HCT116 (cell line): ENCODE data around the gene ABHD17C. TPM values are rescaled to one million over a fixed set of nuclear protein-coding genes. Genes with fewer than 3 reads are reported as not detected.

ENCODE experiments used
- ATAC-seq: fragments of 200-7000 bp; cut with Tn5 transposase; 2 replicates; pipeline ENCODE4 v1.9.1; 2020; ENCODE audit warnings: mild to moderate bottlenecking, moderate library complexity
- BruUV-seq: library from RNA; stranded (reverse); fragments of 400-500 nt; replicated peaks from 2 replicates; lab custom pipeline; 2021; lab: Mats Ljungman, UMichigan
- CTCF ChIA-PET: fragments of 300-600 bp; sonication (Branson Sonifier 250); formaldehyde crosslinking; loops from one replicate; lab custom pipeline; 2021; ENCODE audit warnings: antibody characterized with exemption; lab: Charles Lee
- POLR2A ChIA-PET: fragments of 300-600, 350-600 bp; sonication (Branson Sonifier 250); formaldehyde crosslinking; loops from one replicate; lab custom pipeline; 2021; ENCODE audit warnings: antibody characterized with exemption; lab: Charles Lee
- RAD21 ChIA-PET, 2 experiments: fragments of 300-600 bp; sonication (Branson Sonifier 250); formaldehyde crosslinking; loops; one replicate each; lab custom pipeline; 2023; ENCODE audit warnings: low total read pairs in 2 of 2; ENCODE audit not compliant: uncharacterized antibody in 2 of 2, unreplicated experiment in 2 of 2, low non-redundant PET in 1 of 2; lab: Charles Lee
- DNase-seq: peaks from one replicate; pipeline ENCODE4 v3.0.0-alpha.2; 2010; ENCODE audit warnings: low read depth, low spot score
- H2AFZ ChIP-seq: fragments of 200-600 bp; shearing (Covaris generic), sonication (generic); 2 replicates; pipeline ENCODE4 v1.6.1; 2017; ENCODE audit warnings: low read depth, mixed run types, mixed read lengths, antibody characterized with exemption, low read length; ENCODE audit not compliant: poor library complexity, severe bottlenecking
- H3K27ac ChIP-seq: 2 replicates; pipeline ENCODE4 v1.5.1; 2012; ENCODE audit warnings: low read depth, low read length
- H3K27me3 ChIP-seq: fragments of 200-600 bp; sonication (generic); 2 replicates; pipeline ENCODE4 v1.6.1; 2016; ENCODE audit warnings: mixed run types, low read length, mixed read lengths; ENCODE audit not compliant: insufficient read depth
- H3K36me3 ChIP-seq, 2 experiments: fragments of 200-500 bp in 1 of 2; fragments of 200-600 bp in 1 of 2; sonication (Bioruptor generic) in 1 of 2; sonication (generic) in 1 of 2; 2 replicates each; pipeline versions ENCODE4 v1.5.1 to v1.6.1; 2014 to 2016; ENCODE audit warnings: low read length in 2 of 2, inconsistent platforms in 1 of 2, mixed read lengths in 1 of 2, mixed run types in 1 of 2; ENCODE audit not compliant: insufficient read depth in 2 of 2, control insufficient read depth in 1 of 2
- H3K4me1 ChIP-seq, 2 experiments: fragments of 200-600 bp in 1 of 2; sonication (generic) in 1 of 2; 2 replicates each; pipeline versions ENCODE4 v1.5.1 to v1.6.1; 2012 to 2017; ENCODE audit warnings: low read length in 2 of 2, inconsistent platforms in 1 of 2, mild to moderate bottlenecking in 1 of 2, mixed read lengths in 1 of 2, mixed run types in 1 of 2, moderate library complexity in 1 of 2; ENCODE audit not compliant: insufficient read depth in 2 of 2, control insufficient read depth in 1 of 2
- H3K4me2 ChIP-seq: fragments of 200-600 bp; sonication (generic); 2 replicates; pipeline ENCODE4 v1.6.1; 2017; ENCODE audit warnings: mixed run types, low read length, mixed read lengths
- H3K4me3 ChIP-seq, 2 experiments: fragments of 200-600 bp in 1 of 2; sonication (generic) in 1 of 2; replicated peaks in 1 of 2; 2 replicates each; pipeline ENCODE4 v1.5.1; 2011 to 2016; ENCODE audit warnings: low read length in 2 of 2, control low read depth in 1 of 2, low read depth in 1 of 2, mild to moderate bottlenecking in 1 of 2, mixed read lengths in 1 of 2, mixed run types in 1 of 2
- H3K79me2 ChIP-seq: fragments of 200-600 bp; sonication (generic); 2 replicates; pipeline ENCODE4 v1.6.1; 2017; ENCODE audit warnings: mild to moderate bottlenecking, mixed run types, low read length, moderate library complexity, mixed read lengths; ENCODE audit not compliant: insufficient read depth
- H3K9ac ChIP-seq: fragments of 200-600 bp; sonication (generic); 2 replicates; pipeline ENCODE4 v1.6.1; 2016; ENCODE audit warnings: low read length, mixed read lengths
- H3K9me2 ChIP-seq: fragments of 200-600 bp; sonication (generic), shearing (Covaris generic); 2 replicates; pipeline ENCODE4 v1.6.1; 2017; ENCODE audit warnings: mixed run types, mild to moderate bottlenecking, moderate library complexity; ENCODE audit not compliant: insufficient read depth
- H3K9me3 ChIP-seq, 2 experiments: fragments of 200-500 bp in 1 of 2; fragments of 200-600 bp in 1 of 2; sonication (Bioruptor generic) in 1 of 2; sonication (generic) in 1 of 2; 2 replicates each; pipeline ENCODE4 v1.6.1; 2014 to 2017; ENCODE audit warnings: low read length in 2 of 2, mixed read lengths in 2 of 2, inconsistent platforms in 1 of 2, low read depth in 1 of 2, mild to moderate bottlenecking in 1 of 2, mixed run types in 1 of 2, moderate library complexity in 1 of 2; ENCODE audit not compliant: control insufficient read depth in 1 of 2, insufficient read depth in 1 of 2
- H4K20me1 ChIP-seq: fragments of 200-600 bp; sonication (generic), shearing (Covaris generic); 2 replicates; pipeline ENCODE4 v1.6.1; 2017; ENCODE audit warnings: mixed run types, mild to moderate bottlenecking, moderate library complexity; ENCODE audit not compliant: insufficient read depth
- CEBPB ChIP-seq: IDR thresholded peaks from 2 replicates; pipeline ENCODE4 v1.6.1; 2012; ENCODE audit warnings: low read depth
- EGR1 ChIP-seq: IDR thresholded peaks from 2 replicates; pipeline ENCODE4 v1.6.1; 2012; ENCODE audit warnings: low read depth
- ELF1 ChIP-seq: IDR thresholded peaks from 2 replicates; pipeline ENCODE4 v1.6.1; 2012; ENCODE audit warnings: low read depth, borderline replicate concordance
- EZH2phosphoT487 ChIP-seq: fragments of 200-600 bp; IDR thresholded peaks from 2 replicates; pipeline ENCODE4 v1.6.1; 2018; ENCODE audit warnings: antibody characterized with exemption, borderline replicate concordance
- FOSL1 ChIP-seq: IDR thresholded peaks from 2 replicates; pipeline ENCODE4 v1.6.1; 2012; ENCODE audit warnings: low read depth
- POLR2A ChIP-seq: IDR thresholded peaks from 2 replicates; pipeline ENCODE4 v1.7.0; 2011; ENCODE audit warnings: borderline replicate concordance; ENCODE audit not compliant: insufficient read depth, insufficient read length; ENCODE audit errors: extremely low read depth
- RAD21 ChIP-seq: IDR thresholded peaks from 2 replicates; pipeline ENCODE4 v1.6.1; 2012; ENCODE audit warnings: low read depth, mild to moderate bottlenecking
- SIN3A ChIP-seq: IDR thresholded peaks from 2 replicates; pipeline ENCODE4 v1.6.1; 2012; ENCODE audit warnings: low read depth
- SRF ChIP-seq: IDR thresholded peaks from 2 replicates; pipeline ENCODE4 v1.6.1; 2012; ENCODE audit warnings: low read depth
- YY1 ChIP-seq: IDR thresholded peaks from 2 replicates; pipeline ENCODE4 v1.6.1; 2011; ENCODE audit warnings: low read length, low read depth, moderate library complexity, mild to moderate bottlenecking; ENCODE audit not compliant: insufficient replicate concordance; ENCODE audit errors: extremely low read depth
- ZFX ChIP-seq: fragments of 450-650 bp; IDR thresholded peaks from 2 replicates; pipeline ENCODE4 v1.6.1; 2017
- intact Hi-C: fragments of 100-400 bp; cut with micrococcal nuclease; formaldehyde crosslinking; loops from 2 replicates; pipeline ENCODE4 v1.10.0; 2022
- total RNA-seq: library from RNA; stranded (reverse); gene quantifications from one replicate; pipeline ENCODE4 v1.2.1, GENCODE V29; 2021; ENCODE audit not compliant: unreplicated experiment
- TF ChIP-seq, protein P1 (sequence below): IDR thresholded peaks from 2 replicates; pipeline ENCODE4 v1.6.1; 2012
- TF ChIP-seq, protein P2 (sequence below): IDR thresholded peaks from 2 replicates; pipeline ENCODE4 v1.6.1; 2012
- TF ChIP-seq, protein P3 (sequence below), 3 experiments: fragments of 200-600 bp in 1 of 3; sonication (generic) in 1 of 3; IDR thresholded peaks in 2 of 3; conservative IDR thresholded peaks in 1 of 3; 2 replicates each; pipeline ENCODE4 v1.5.1; 2012 to 2017; ENCODE audit warnings: low read depth in 2 of 3, low read length in 2 of 3, antibody characterized with exemption in 1 of 3, borderline replicate concordance in 1 of 3, control low read depth in 1 of 3, mild to moderate bottlenecking in 1 of 3, mixed read lengths in 1 of 3, mixed run types in 1 of 3, moderate library complexity in 1 of 3; ENCODE audit not compliant: insufficient read depth in 1 of 3
- TF ChIP-seq, protein P4 (sequence below): IDR thresholded peaks from 2 replicates; pipeline ENCODE4 v1.6.1; 2011; ENCODE audit warnings: mild to moderate bottlenecking, low read length, moderate library complexity; ENCODE audit not compliant: insufficient replicate concordance; ENCODE audit errors: extremely low read depth

The ABHD17C gene
- total RNA-seq, 1 experiment from 2014 or later: 27.9 TPM

DNA sequence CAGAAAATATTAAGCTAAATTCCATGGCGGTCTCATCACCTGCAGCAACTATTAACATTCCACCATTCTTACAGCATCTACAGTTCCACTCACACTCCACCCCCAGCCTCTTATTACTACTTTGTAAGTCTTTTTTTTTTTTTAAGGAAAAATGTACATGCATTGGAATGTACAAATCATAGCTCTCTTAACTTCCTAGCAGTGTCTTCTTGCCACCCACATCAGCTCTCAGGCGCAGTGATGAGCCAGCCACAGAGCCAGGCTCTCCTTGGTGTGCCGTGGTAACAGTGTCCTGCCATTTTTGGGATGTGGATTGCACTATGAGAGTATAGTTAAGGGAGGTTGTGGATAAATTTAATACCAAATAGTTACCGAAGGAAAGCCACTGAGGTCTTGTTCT lies 17.8 kb downstream of the ABHD17C start:
- peaks cover 4% of the 10 kb centered on the region; the same call in 1 of the 2 replicates for H4K20me1 ChIP-seq
- no peak overlapping the region for H3K27ac ChIP-seq
- no peaks in the 10 kb centered on the region for H3K27me3 ChIP-seq
- ATAC-seq: no peak
- no peaks in the 10 kb centered on the region for H3K9me2 ChIP-seq
- ChIA-PET RAD21 (no interaction called here), CTCF (no interaction called here), POLR2A (no interaction called here)
- no peaks in the 10 kb centered on the region for H3K36me3 ChIP-seq
- no peak overlapping the region for H3K9ac ChIP-seq
- peaks cover 3 to 11% of the 10 kb centered on the region in 2 experiments; a peak in 2 of 4 replicates for H3K4me1 ChIP-seq
- no TSS peak for BruUV-seq
- no peaks in the 10 kb centered on the region for H3K9me3 ChIP-seq
- DNase-seq: no peak
- H3K4me3 ChIP-seq: no peak overlapping the region
- TF ChIP-seq, protein P1, sequence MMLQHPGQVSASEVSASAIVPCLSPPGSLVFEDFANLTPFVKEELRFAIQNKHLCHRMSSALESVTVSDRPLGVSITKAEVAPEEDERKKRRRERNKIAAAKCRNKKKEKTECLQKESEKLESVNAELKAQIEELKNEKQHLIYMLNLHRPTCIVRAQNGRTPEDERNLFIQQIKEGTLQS: no peak
- TF ChIP-seq SRF (no peak), FOSL1 (no peak)
- TF ChIP-seq, protein P2, sequence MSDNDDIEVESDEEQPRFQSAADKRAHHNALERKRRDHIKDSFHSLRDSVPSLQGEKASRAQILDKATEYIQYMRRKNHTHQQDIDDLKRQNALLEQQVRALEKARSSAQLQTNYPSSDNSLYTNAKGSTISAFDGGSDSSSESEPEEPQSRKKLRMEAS: no peak
- H3K4me2 ChIP-seq: no peak overlapping the region
- intact Hi-C loops: no loop called here
- H2AFZ ChIP-seq: no peak overlapping the region
- H3K79me2 ChIP-seq: peaks cover 81% of the 10 kb centered on the region

DNA sequence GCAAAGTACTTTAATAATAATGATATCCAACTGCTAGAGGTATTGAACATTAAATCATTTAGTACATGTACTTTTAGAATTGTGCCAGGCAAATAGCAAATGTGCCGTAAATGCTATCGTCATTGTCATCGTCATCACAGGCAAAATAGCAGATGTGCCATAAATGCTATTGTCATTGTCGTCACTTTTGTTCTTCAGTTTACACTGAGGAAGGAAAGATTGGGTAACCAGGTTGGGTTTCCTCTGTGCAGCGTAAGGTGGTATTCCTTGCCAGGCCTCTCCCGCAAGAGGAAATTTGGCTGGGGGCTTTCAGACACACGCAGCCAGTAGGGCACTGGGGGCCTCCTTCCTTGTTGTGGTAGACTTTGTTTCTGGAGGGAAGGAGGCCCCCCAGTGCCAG lies 26.4 kb downstream of the ABHD17C start:
- no peak overlapping the region for H2AFZ ChIP-seq
- H3K9ac ChIP-seq: no peak overlapping the region
- peaks cover 61% of the 10 kb centered on the region for H3K79me2 ChIP-seq
- H3K36me3 ChIP-seq: peaks cover 0 to 7% of the 10 kb centered on the region in 2 experiments; a peak in 1 of 4 replicates
- CTCF ChIA-PET: no interaction called here
- no peaks in the 10 kb centered on the region for H4K20me1 ChIP-seq
- TF ChIP-seq EZH2phosphoT487: no peak
- TF ChIP-seq SIN3A: no peak
- TF ChIP-seq, protein P3, sequence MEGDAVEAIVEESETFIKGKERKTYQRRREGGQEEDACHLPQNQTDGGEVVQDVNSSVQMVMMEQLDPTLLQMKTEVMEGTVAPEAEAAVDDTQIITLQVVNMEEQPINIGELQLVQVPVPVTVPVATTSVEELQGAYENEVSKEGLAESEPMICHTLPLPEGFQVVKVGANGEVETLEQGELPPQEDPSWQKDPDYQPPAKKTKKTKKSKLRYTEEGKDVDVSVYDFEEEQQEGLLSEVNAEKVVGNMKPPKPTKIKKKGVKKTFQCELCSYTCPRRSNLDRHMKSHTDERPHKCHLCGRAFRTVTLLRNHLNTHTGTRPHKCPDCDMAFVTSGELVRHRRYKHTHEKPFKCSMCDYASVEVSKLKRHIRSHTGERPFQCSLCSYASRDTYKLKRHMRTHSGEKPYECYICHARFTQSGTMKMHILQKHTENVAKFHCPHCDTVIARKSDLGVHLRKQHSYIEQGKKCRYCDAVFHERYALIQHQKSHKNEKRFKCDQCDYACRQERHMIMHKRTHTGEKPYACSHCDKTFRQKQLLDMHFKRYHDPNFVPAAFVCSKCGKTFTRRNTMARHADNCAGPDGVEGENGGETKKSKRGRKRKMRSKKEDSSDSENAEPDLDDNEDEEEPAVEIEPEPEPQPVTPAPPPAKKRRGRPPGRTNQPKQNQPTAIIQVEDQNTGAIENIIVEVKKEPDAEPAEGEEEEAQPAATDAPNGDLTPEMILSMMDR (IDR thresholded peaks at IDR 0.05 in 2 of 3, conservative IDR thresholded peaks at IDR 0.05 in 1 of 3; ENCODE audit: borderline replicate concordance in 1 of 3, insufficient read depth in 1 of 3, low read depth in 2 of 3, low read length in 2 of 3): no peak
- TF ChIP-seq FOSL1: no peak
- no peak for TF ChIP-seq RAD21
- no peak for TF ChIP-seq ELF1
- no peak for TF ChIP-seq POLR2A
- TF ChIP-seq, protein P4, sequence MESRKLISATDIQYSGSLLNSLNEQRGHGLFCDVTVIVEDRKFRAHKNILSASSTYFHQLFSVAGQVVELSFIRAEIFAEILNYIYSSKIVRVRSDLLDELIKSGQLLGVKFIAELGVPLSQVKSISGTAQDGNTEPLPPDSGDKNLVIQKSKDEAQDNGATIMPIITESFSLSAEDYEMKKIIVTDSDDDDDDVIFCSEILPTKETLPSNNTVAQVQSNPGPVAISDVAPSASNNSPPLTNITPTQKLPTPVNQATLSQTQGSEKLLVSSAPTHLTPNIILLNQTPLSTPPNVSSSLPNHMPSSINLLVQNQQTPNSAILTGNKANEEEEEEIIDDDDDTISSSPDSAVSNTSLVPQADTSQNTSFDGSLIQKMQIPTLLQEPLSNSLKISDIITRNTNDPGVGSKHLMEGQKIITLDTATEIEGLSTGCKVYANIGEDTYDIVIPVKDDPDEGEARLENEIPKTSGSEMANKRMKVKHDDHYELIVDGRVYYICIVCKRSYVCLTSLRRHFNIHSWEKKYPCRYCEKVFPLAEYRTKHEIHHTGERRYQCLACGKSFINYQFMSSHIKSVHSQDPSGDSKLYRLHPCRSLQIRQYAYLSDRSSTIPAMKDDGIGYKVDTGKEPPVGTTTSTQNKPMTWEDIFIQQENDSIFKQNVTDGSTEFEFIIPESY: no peak
- no peak for TF ChIP-seq CEBPB
- no peak for TF ChIP-seq SRF
- TF ChIP-seq YY1: no peak
- TF ChIP-seq ZFX: no peak
- no peak for TF ChIP-seq EGR1
- H3K4me2 ChIP-seq: no peak overlapping the region
- no peak overlapping the region for H3K27ac ChIP-seq
- H3K4me3 ChIP-seq: no peak overlapping the region
- RAD21 ChIA-PET: no interaction called here
- no peaks in the 10 kb centered on the region for H3K27me3 ChIP-seq
- ATAC-seq (no peak), DNase-seq (no peak)
- intact Hi-C loops: no loop called here
- H3K4me1 ChIP-seq: no peaks in the 10 kb centered on the region
- BruUV-seq: no TSS peak
- POLR2A ChIA-PET: no interaction called here
- no peaks in the 10 kb centered on the region for H3K9me3 ChIP-seq
- H3K9me2 ChIP-seq: no peaks in the 10 kb centered on the region
